K562 (cell line): Measurements from ENCODE around the gene RERGL.

ENCODE experiments used
- CBX8 ChIP-seq: fragments of 200-600 bp; sonication (generic); IDR thresholded peaks from 2 replicates; pipeline ENCODE4 v1.6.1; 2012; ENCODE audit warnings: borderline replicate concordance, mixed run types, low read depth, mild to moderate bottlenecking, moderate library complexity, mixed read lengths, low read length, control low read depth, inconsistent platforms; ENCODE audit not compliant: poor library complexity, severe bottlenecking; ENCODE audit errors: extremely low read depth
- GABPB1 ChIP-seq: sonication (generic); formaldehyde crosslinking; IDR thresholded peaks from 2 replicates; pipeline ENCODE4 v1.8.0; 2022; ENCODE audit warnings: mild to moderate bottlenecking, missing genetic modification reagents
- NCOA4 ChIP-seq: fragments of 450-650 bp; IDR thresholded peaks from 2 replicates; pipeline ENCODE4 v1.6.1; 2018; ENCODE audit warnings: mild to moderate bottlenecking; ENCODE audit not compliant: partially characterized antibody
- SAFB2 ChIP-seq: fragments of 200-400 bp; formaldehyde crosslinking; IDR thresholded peaks from 2 replicates; pipeline ENCODE4 v1.6.1; 2018; ENCODE audit warnings: borderline replicate concordance, low read length, low read depth, moderate library complexity; ENCODE audit not compliant: severe bottlenecking
- ZFP36 ChIP-seq: fragments of 150-350 bp; IDR thresholded peaks from 2 replicates; pipeline ENCODE4 v1.6.1; 2018; ENCODE audit warnings: low read length, low read depth; ENCODE audit not compliant: partially characterized antibody
- ZNF830 ChIP-seq: fragments of 250-450 bp; sonication (Bioruptor Pico); IDR thresholded peaks from 2 replicates; pipeline ENCODE4 v1.5.0; 2021; ENCODE audit warnings: mild to moderate bottlenecking
- TF ChIP-seq, protein P1 (sequence below): sonication (generic); formaldehyde crosslinking; IDR thresholded peaks from 2 replicates; pipeline ENCODE4 v1.8.0; 2023; ENCODE audit warnings: mild to moderate bottlenecking, missing genetic modification reagents

DNA sequence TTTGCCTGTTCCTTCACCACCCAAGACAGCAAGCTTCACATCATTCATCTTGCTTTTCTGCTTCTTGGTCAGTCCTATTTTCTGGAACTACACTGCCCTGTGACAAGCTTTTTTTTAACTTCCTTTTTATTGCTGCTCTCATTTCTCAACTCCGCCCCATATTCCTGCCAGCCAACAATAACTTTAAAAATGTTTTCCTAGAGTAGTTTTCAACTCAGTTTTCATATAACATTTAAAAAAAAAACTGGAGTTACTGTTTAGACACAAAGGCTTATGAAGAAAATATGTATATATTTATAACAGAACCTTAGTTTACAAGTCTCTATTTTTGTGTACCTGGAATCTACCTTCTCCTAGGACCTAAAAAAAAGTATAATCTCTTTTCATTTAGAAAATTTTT, at the start of gene RERGL:
- TF ChIP-seq ZNF830 (CRISPR knock-in tag) (no peak), ZFP36 (no peak), SAFB2 (no peak), CBX8 (no peak), NCOA4 (no peak), GABPB1 (CRISPR knock-in tag) (no peak)
- TF ChIP-seq, protein P1, sequence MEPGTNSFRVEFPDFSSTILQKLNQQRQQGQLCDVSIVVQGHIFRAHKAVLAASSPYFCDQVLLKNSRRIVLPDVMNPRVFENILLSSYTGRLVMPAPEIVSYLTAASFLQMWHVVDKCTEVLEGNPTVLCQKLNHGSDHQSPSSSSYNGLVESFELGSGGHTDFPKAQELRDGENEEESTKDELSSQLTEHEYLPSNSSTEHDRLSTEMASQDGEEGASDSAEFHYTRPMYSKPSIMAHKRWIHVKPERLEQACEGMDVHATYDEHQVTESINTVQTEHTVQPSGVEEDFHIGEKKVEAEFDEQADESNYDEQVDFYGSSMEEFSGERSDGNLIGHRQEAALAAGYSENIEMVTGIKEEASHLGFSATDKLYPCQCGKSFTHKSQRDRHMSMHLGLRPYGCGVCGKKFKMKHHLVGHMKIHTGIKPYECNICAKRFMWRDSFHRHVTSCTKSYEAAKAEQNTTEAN (CRISPR knock-in tag), result no peak
